Gastrocnemius medialis (tissue), 4 donors: ENCODE results near the gene TLE4. TPM values are rescaled to one million over a fixed set of nuclear protein-coding genes. Genes with fewer than 3 reads are reported as not detected.
A peak's percentile ranks its signal among the peaks of the same experiment; 100 is the strongest.

Source experiments
- ATAC-seq, 2 donors: fragments of 150-250 bp; one replicate each; pipeline ENCODE4 v1.9.1; 2016
- DNase-seq, 2 donors: peaks; one replicate each; pipeline ENCODE4 v3.0.0-alpha.2; 2019
- H3K27ac ChIP-seq, 4 donors: fragments of 200-600 bp; sonication (generic); 1 replicate in 1 of 4; 2 replicates in 3 of 4; pipeline ENCODE4 v1.5.1; 2016 to 2018; ENCODE audit warnings: mild to moderate bottlenecking in 2 of 4, moderate library complexity in 1 of 4
- H3K27me3 ChIP-seq, 3 donors: fragments of 200-600 bp; sonication (generic) in 2 of 3; 1 replicate in 1 of 3; 2 replicates in 2 of 3; pipeline versions ENCODE4 v1.5.1 to v1.6.0; 2016 to 2019; ENCODE audit warnings: mild to moderate bottlenecking in 1 of 3, moderate library complexity in 1 of 3
- H3K36me3 ChIP-seq, 2 donors: fragments of 200-600 bp; sonication (generic) in 1 of 2; one replicate each; pipeline ENCODE4 v1.5.1; 2017 to 2018
- H3K4me1 ChIP-seq, 2 donors: fragments of 200-600 bp; sonication (generic) in 1 of 2; one replicate each; pipeline ENCODE4 v1.5.1; 2016 to 2017; ENCODE audit warnings: mild to moderate bottlenecking in 2 of 2
- H3K4me3 ChIP-seq, 4 donors: fragments of 200-600 bp; sonication (generic) in 3 of 4; 1 replicate in 1 of 4; 2 replicates in 3 of 4; pipeline ENCODE4 v1.5.1; 2016 to 2019; ENCODE audit warnings: mild to moderate bottlenecking in 2 of 4
- H3K9me3 ChIP-seq, 3 donors: fragments of 200-600 bp; sonication (generic) in 2 of 3; 1 replicate in 1 of 3; 2 replicates in 2 of 3; pipeline ENCODE4 v1.5.1; 2016 to 2019
- CTCF ChIP-seq, 5 experiments: fragments of 450-650 bp in 3 of 5; fragments of 200-600 bp in 2 of 5; sonication (generic) in 2 of 5; IDR thresholded peaks in 4 of 5; conservative IDR thresholded peaks in 1 of 5; 1 replicate in 4 of 5; 2 replicates in 1 of 5; pipeline ENCODE4 v1.5.1; 2016 to 2019; ENCODE audit warnings: antibody characterized with exemption in 5 of 5, mild to moderate bottlenecking in 3 of 5, moderate library complexity in 3 of 5
- POLR2A ChIP-seq, 2 donors: fragments of 450-650 bp; IDR thresholded peaks; one replicate each; pipeline ENCODE4 v1.6.1; 2017; ENCODE audit warnings: antibody characterized with exemption in 2 of 2, mild to moderate bottlenecking in 2 of 2, moderate library complexity in 2 of 2
- in situ Hi-C, 4 donors: fragments of 200-750 bp; cut with MboI; loops; one replicate each; pipeline versions ENCODE4 v1.15.0 to v1.8.0; 2017; ENCODE audit warnings: low sequenced_read_pairs in 4 of 4
- intact Hi-C: fragments of 100-400 bp; cut with DNase I; formaldehyde crosslinking; loops from one replicate; pipeline ENCODE4 v1.15.1; 2023; ENCODE audit warnings: low total_unique reads
- total RNA-seq, 4 donors: library from RNA; depleted of rRNA; stranded (reverse); fragments of >200 nt; gene quantifications; one replicate each; pipeline versions ENCODE4 v1.1.0 to v1.2.3, GENCODE V29; 2016

TLE4 gene
- total RNA-seq, 4 donors from 2014 or later, result 30.1 to 64.6 (median 43.4) TPM

GRCh38 chr9:79632060-79632459, 60.3 kb downstream of the TLE4 start:
- Histone ChIP-seq H3K9me3 (no peaks in the 10 kb centered on the region), H3K27me3 (no peaks in the 10 kb centered on the region), H3K27ac (no peak overlapping the region), H3K4me1 (peaks cover 9 to 13% of the 10 kb centered on the region in 2 donors), H3K36me3 (no peaks in the 10 kb centered on the region), H3K4me3 (no peak overlapping the region)
- DNase-seq (no peak), ATAC-seq (peak in 1 of 2 donors; percentile 16)
- in situ Hi-C loops, result no loop called here
- intact Hi-C loops, result no loop called here
- TF ChIP-seq POLR2A (IDR thresholded peaks at IDR 0.05) (no peak), CTCF (IDR thresholded peaks at IDR 0.05 in 4 of 5, conservative IDR thresholded peaks at IDR 0.05 in 1 of 5) (no peak)

- H3K27me3 ChIP-seq, result no peaks in the 10 kb centered on the region
- ATAC-seq, result no peak
- H3K27ac ChIP-seq, result no peak overlapping the region
- H3K4me3 ChIP-seq, result no peak overlapping the region
- H3K4me1 ChIP-seq, result peaks cover 9 to 13% of the 10 kb centered on the region in 2 donors
- in situ Hi-C loops, result no loop called here
- TF ChIP-seq POLR2A (IDR thresholded peaks at IDR 0.05), result no peak
- no peak for TF ChIP-seq CTCF (IDR thresholded peaks at IDR 0.05 in 4 of 5, conservative IDR thresholded peaks at IDR 0.05 in 1 of 5)
- no peaks in the 10 kb centered on the region for H3K9me3 ChIP-seq
- no peaks in the 10 kb centered on the region for H3K36me3 ChIP-seq
- DNase-seq, result no peak
- intact Hi-C loops, result no loop called here
These were observed 60.9 kb downstream of the TLE4 start for GRCh38 chr9:79632705-79633104.

GRCh38 chr9:79633558-79633957, 61.8 kb downstream of the TLE4 start:
- Histone ChIP-seq H3K9me3 (no peaks in the 10 kb centered on the region), H3K27me3 (no peaks in the 10 kb centered on the region), H3K27ac (no peak overlapping the region), H3K36me3 (no peaks in the 10 kb centered on the region), H3K4me3 (no peak overlapping the region), H3K4me1 (peaks cover 9 to 12% of the 10 kb centered on the region in 2 donors)
- no peak for ATAC-seq
- in situ Hi-C loops (no loop called here), intact Hi-C loops (no loop called here)
- no peak for DNase-seq
- TF ChIP-seq POLR2A (IDR thresholded peaks at IDR 0.05) (no peak), CTCF (IDR thresholded peaks at IDR 0.05 in 4 of 5, conservative IDR thresholded peaks at IDR 0.05 in 1 of 5) (no peak)

GRCh38 chr9:79637177-79637925, 65.6 kb downstream of the TLE4 start:
- no peak for DNase-seq
- ATAC-seq, result no peak
- Histone ChIP-seq H3K9me3 (no peaks in the 10 kb centered on the region), H3K4me3 (no peak overlapping the region), H3K36me3 (no peaks in the 10 kb centered on the region), H3K4me1 (no peaks in the 10 kb centered on the region), H3K27me3 (no peaks in the 10 kb centered on the region), H3K27ac (no peak overlapping the region)
- TF ChIP-seq POLR2A (IDR thresholded peaks at IDR 0.05), result no peak
- TF ChIP-seq CTCF (IDR thresholded peaks at IDR 0.05 in 4 of 5, conservative IDR thresholded peaks at IDR 0.05 in 1 of 5), result no peak
- in situ Hi-C loops (no loop called here), intact Hi-C loops (no loop called here)

- Histone ChIP-seq H3K27me3 (no peaks in the 10 kb centered on the region), H3K4me3 (no peak overlapping the region), H3K27ac (no peak overlapping the region), H3K9me3 (no peaks in the 10 kb centered on the region), H3K4me1 (no peaks in the 10 kb centered on the region), H3K36me3 (no peaks in the 10 kb centered on the region)
- no peak for DNase-seq
- in situ Hi-C loops, result no loop called here
- no peak for ATAC-seq
- intact Hi-C loops, result no loop called here
- TF ChIP-seq CTCF (IDR thresholded peaks at IDR 0.05 in 4 of 5, conservative IDR thresholded peaks at IDR 0.05 in 1 of 5), result no peak
- no peak for TF ChIP-seq POLR2A (IDR thresholded peaks at IDR 0.05)
These were observed 67.0 kb downstream of the TLE4 start for GRCh38 chr9:79638806-79639205.
